ENCODE results near the gene MEG3.

DNA sequence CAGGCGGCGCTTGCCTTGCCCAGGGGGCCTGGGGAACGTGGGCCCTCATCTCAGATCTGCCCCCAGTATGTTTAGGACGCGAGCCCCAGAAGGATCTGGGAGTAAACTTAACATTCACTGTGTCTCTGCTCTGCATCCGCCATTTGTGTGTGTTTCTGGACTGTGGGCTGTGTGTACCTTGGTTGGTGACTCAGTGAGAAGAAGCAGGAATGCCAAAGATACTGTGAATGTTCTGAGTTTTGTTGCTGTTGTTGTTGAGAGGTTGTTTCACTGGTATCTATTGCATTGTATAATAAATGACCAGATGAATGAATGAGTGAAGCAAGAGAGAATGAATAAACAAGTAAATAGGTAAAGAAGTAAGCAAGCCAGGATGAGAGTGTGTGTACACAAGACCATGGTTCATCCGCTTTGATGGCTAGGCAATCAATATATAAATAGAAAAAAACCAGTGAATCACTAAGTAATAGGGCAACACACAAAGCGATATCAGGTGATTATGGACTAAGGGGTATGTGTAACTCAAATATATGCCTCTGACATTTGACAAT lies 20.5 kb downstream of the MEG3 start:
- TF ChIP-seq POLR2A (IDR thresholded peaks at IDR 0.05; ENCODE audit: low read depth, low read length) (no peak), RCOR1 (IDR thresholded peaks at IDR 0.05; ENCODE audit: insufficient replicate concordance, low read length) (no peak), RAD21 (IDR thresholded peaks at IDR 0.05; ENCODE audit: low read length) (no peak), MAFK (IDR thresholded peaks at IDR 0.05; ENCODE audit: low read depth, low read length) (no peak), MAZ (IDR thresholded peaks at IDR 0.05; ENCODE audit: borderline replicate concordance, low read depth, low read length) (no peak), SMC3 (IDR thresholded peaks at IDR 0.05; ENCODE audit: low read depth, low read length) (no peak), CEBPB (IDR thresholded peaks at IDR 0.05; ENCODE audit: low read depth, low read length) (no peak)
- TF ChIP-seq, protein P1, sequence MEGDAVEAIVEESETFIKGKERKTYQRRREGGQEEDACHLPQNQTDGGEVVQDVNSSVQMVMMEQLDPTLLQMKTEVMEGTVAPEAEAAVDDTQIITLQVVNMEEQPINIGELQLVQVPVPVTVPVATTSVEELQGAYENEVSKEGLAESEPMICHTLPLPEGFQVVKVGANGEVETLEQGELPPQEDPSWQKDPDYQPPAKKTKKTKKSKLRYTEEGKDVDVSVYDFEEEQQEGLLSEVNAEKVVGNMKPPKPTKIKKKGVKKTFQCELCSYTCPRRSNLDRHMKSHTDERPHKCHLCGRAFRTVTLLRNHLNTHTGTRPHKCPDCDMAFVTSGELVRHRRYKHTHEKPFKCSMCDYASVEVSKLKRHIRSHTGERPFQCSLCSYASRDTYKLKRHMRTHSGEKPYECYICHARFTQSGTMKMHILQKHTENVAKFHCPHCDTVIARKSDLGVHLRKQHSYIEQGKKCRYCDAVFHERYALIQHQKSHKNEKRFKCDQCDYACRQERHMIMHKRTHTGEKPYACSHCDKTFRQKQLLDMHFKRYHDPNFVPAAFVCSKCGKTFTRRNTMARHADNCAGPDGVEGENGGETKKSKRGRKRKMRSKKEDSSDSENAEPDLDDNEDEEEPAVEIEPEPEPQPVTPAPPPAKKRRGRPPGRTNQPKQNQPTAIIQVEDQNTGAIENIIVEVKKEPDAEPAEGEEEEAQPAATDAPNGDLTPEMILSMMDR (conservative IDR thresholded peaks at IDR 0.05; ENCODE audit: low read depth, low read length) = no peak
